Upper lobe of right lung (tissue), 1 donor: ENCODE measurements around the gene RAB7B. TPM values are rescaled to one million over a fixed set of nuclear protein-coding genes. Genes with fewer than 3 reads are reported as not detected.
A peak's percentile ranks its signal among the peaks of the same experiment; 100 is the strongest.
"Not testable (repeated sequence)": the region's sequence is repeated elsewhere in the genome, so short reads cannot be mapped to it uniquely, and the experiment has no call there.

Source experiments
- ATAC-seq: fragments of 200-7000 bp; cut with Tn5 transposase; one replicate; pipeline ENCODE4 v1.9.1; 2020; ENCODE audit warnings: mild to moderate bottlenecking, moderate library complexity
- DNase-seq: peaks from one replicate; pipeline ENCODE4 v3.0.0-alpha.2; 2020
- H3K27ac ChIP-seq: fragments of 200-600 bp; one replicate; pipeline ENCODE4 v1.8.0; 2022
- H3K27me3 ChIP-seq: fragments of 200-600 bp; one replicate; pipeline ENCODE4 v1.8.0; 2022; ENCODE audit warnings: mild to moderate bottlenecking
- H3K36me3 ChIP-seq: fragments of 200-600 bp; one replicate; pipeline ENCODE4 v1.8.0; 2022
- H3K4me1 ChIP-seq: fragments of 200-600 bp; one replicate; pipeline ENCODE4 v1.8.0; 2022
- H3K4me3 ChIP-seq: fragments of 200-600 bp; one replicate; pipeline ENCODE4 v1.8.0; 2022; ENCODE audit warnings: mild to moderate bottlenecking
- H3K9me3 ChIP-seq: fragments of 200-600 bp; one replicate; pipeline ENCODE4 v1.8.0; 2022
- CTCF ChIP-seq: fragments of 200-600 bp; IDR thresholded peaks from one replicate; pipeline ENCODE4 v1.8.0; 2022; ENCODE audit warnings: antibody characterized with exemption
- intact Hi-C: fragments of 100-400 bp; cut with DNase I; formaldehyde crosslinking; loops from one replicate; pipeline ENCODE4 v1.11.0; 2022
- long read RNA-seq: library from polyadenylated mRNA; unstranded; transcript quantifications from one replicate; pipeline ENCODE4 v2.0.0, GENCODE V29; 2021
- total RNA-seq: library from RNA; stranded (reverse); fragmentation: NEBNext Ultra II Directional; extraction: Animal tissue kit (Norgen Biotek cat#: 25700); gene quantifications from one replicate; pipeline ENCODE4 v1.2.1, GENCODE V29; 2021
- donor health status: DM: no; HTN: yes; CAD: no; lungs with severe emphysema.

RAB7B gene
- 7.0 TPM for total RNA-seq
- long read RNA-seq, transcript RAB7B-201 (6 exons, 2,888 nt), result major isoform, 23 of 28 reads
- long read RNA-seq, partial matches to known transcripts, result 3 of 28 reads
- long read RNA-seq, other reads (novel, unspliced or antisense), result 1 of 28 reads

- H3K4me3 ChIP-seq, result peak within 1 kb of the TSS; percentile 50
- intact Hi-C loops, result no loop called here
- peak within 1 kb of the TSS; percentile 72 for H3K27ac ChIP-seq
- TF ChIP-seq CTCF, result no peak
- ATAC-seq (peak; percentile 83), DNase-seq (peak; percentile 88)
- H3K4me1 ChIP-seq, result peaks cover 19% of the 10 kb centered on the region
- no peaks in the 10 kb centered on the region for H3K27me3 ChIP-seq
- H3K36me3 ChIP-seq, result no peaks in the 10 kb centered on the region
- H3K9me3 ChIP-seq, result no peaks in the 10 kb centered on the region
Observed at GRCh38 chr1:206002871-206003801, at the start of gene RAB7B. RAB7B (minus strand) TSS chr1:206003395; CDS start chr1:205994135, 9,260 bp downstream.

GRCh38 chr1:206052231-206052865 lies 49.2 kb upstream of the RAB7B start:
- intact Hi-C loops, DNase-seq, H3K27ac ChIP-seq, H3K36me3 ChIP-seq, H3K27me3 ChIP-seq, H3K4me3 ChIP-seq, H3K9me3 ChIP-seq, ATAC-seq, H3K4me1 ChIP-seq: not testable (repeated sequence)

GRCh38 chr1:206050655-206051235 lies 47.5 kb upstream of the RAB7B start:
- H3K36me3 ChIP-seq, result no peaks in the 10 kb centered on the region
- DNase-seq, result no peak
- no peaks in the 10 kb centered on the region for H3K4me1 ChIP-seq
- no peak overlapping the region for H3K27ac ChIP-seq
- no peak for TF ChIP-seq CTCF
- H3K27me3 ChIP-seq, result no peaks in the 10 kb centered on the region
- H3K9me3 ChIP-seq, result no peaks in the 10 kb centered on the region
- H3K4me3 ChIP-seq, result no peak overlapping the region
- intact Hi-C loops, result no loop called here
- peak; percentile 74 for ATAC-seq

- H3K9me3 ChIP-seq, result no peaks in the 10 kb centered on the region
- H3K36me3 ChIP-seq, result no peaks in the 10 kb centered on the region
- ATAC-seq (no peak), DNase-seq (no peak)
- no peak overlapping the region for H3K27ac ChIP-seq
- no peaks in the 10 kb centered on the region for H3K4me1 ChIP-seq
- intact Hi-C loops, result no loop called here
- H3K27me3 ChIP-seq, result no peaks in the 10 kb centered on the region
- no peak for TF ChIP-seq CTCF
- no peak overlapping the region for H3K4me3 ChIP-seq
Observed at GRCh38 chr1:206049919-206050600, 46.9 kb upstream of the RAB7B start.

- no peak for ATAC-seq
- Histone ChIP-seq H3K27ac (no peak overlapping the region), H3K9me3 (no peaks in the 10 kb centered on the region), H3K27me3 (no peaks in the 10 kb centered on the region), H3K36me3 (no peaks in the 10 kb centered on the region), H3K4me1 (no peaks in the 10 kb centered on the region), H3K4me3 (no peak overlapping the region)
- no peak for DNase-seq
- intact Hi-C loops, result no loop called here
- TF ChIP-seq CTCF, result no peak
Observed at GRCh38 chr1:206049293-206049692, 46.1 kb upstream of the RAB7B start.
